ENCODE data around the gene NUBP2.

DNA sequence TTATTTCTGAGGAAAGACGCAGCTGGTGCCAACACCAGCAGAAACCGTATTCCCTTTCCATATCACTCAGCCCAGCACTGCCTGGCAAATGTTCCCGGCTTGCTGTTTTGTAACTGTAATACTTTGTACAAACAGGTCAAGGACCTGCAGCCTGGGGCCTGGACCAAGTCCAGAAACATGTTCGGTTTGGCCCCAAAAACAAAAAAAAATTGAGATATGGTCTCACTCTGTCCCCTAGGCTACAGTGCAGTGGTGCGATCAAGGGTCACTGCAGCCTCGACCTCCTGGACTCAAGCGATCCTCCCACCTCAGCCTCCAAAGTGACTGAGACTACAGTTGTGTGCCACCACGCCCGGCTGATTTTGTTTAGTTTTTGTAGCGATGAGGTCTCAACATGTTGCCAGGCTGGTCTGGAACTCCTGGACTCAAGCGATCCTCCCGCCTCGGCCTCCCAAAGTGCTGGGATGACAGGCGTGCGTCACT lies 42.7 kb downstream of the NUBP2 start:
- TF ChIP-seq POLR2A (IDR thresholded peaks at IDR 0.05) (no peak), CTCF (IDR thresholded peaks at IDR 0.05) (no peak)
